ENCODE data around the gene NHSL1.

NHSL1 gene

GRCh38 chr6:138382498-138383265, 116.6 kb downstream of the NHSL1 start:
- no peak overlapping the region for H3K4me3 ChIP-seq (ENCODE audit: low read length)
- no peak for DNase-seq (ENCODE audit: low read depth)
- TF ChIP-seq CTCF (conservative IDR thresholded peaks at IDR 0.05; ENCODE audit: low read depth, low read length), result peak; percentile 8

GRCh38 chr6:138378463-138378862, 120.8 kb downstream of the NHSL1 start:
- no peak for DNase-seq (ENCODE audit: low read depth)
- no peak for TF ChIP-seq CTCF (conservative IDR thresholded peaks at IDR 0.05; ENCODE audit: low read depth, low read length)
- H3K4me3 ChIP-seq (ENCODE audit: low read length), result no peak overlapping the region

GRCh38 chr6:138377844-138378243, 121.5 kb downstream of the NHSL1 start, which contains the start of gene SMIM28:
Gene SMIM28, plus strand, starts transcription at chr6:138377905. Its CDS starts 168 bp downstream, at chr6:138378073.
- no peak for DNase-seq (ENCODE audit: low read depth)
- TF ChIP-seq CTCF (conservative IDR thresholded peaks at IDR 0.05; ENCODE audit: low read depth, low read length), result no peak
- H3K4me3 ChIP-seq (ENCODE audit: low read length), result no peak within 1 kb of the TSS

- TF ChIP-seq CTCF (conservative IDR thresholded peaks at IDR 0.05; ENCODE audit: low read depth, low read length), result no peak
- H3K4me3 ChIP-seq (ENCODE audit: low read length), result no peak overlapping the region
- no peak for DNase-seq (ENCODE audit: low read depth)
These were observed 122.3 kb downstream of the NHSL1 start for GRCh38 chr6:138377042-138377441.

- DNase-seq (ENCODE audit: low read depth), result no peak
- H3K4me3 ChIP-seq (ENCODE audit: low read length), result no peak overlapping the region
- TF ChIP-seq CTCF (conservative IDR thresholded peaks at IDR 0.05; ENCODE audit: low read depth, low read length), result no peak
These were observed 124.5 kb downstream of the NHSL1 start for GRCh38 chr6:138374815-138375214.

GRCh38 chr6:138374230-138374629, 125.1 kb downstream of the NHSL1 start:
- TF ChIP-seq CTCF (conservative IDR thresholded peaks at IDR 0.05; ENCODE audit: low read depth, low read length), result no peak
- DNase-seq (ENCODE audit: low read depth), result no peak
- no peak overlapping the region for H3K4me3 ChIP-seq (ENCODE audit: low read length)

Data from retinal pigment epithelial cell (primary cell).